ENCODE results near the gene CHCHD3. TPM values are rescaled to one million over a fixed set of nuclear protein-coding genes. Genes with fewer than 3 reads are reported as not detected.
"Not testable (repeated sequence)": the region's sequence is repeated elsewhere in the genome, so short reads cannot be mapped to it uniquely, and the experiment has no call there.

The CHCHD3 gene
- total RNA-seq, 1 donor from 2014 or later = 50.6 TPM

DNA sequence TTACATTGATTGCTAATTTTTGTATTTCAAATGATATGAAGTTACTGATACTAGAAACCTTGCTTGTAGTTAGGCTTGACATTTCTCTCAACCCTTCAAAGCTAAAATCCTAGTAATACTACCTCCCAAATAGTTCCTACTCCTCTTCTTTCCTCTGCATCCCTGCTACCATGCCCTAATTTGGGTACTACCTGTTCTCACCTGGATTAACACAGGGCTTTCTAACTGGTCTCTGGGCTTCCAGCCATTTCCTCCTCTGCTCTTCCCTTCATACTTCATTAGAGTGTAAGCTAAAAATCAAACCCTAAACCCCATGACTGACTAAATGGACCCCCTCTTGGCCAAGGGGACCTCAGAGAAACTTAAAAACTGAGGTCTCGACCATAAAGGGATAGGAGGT lies 112.4 kb downstream of the CHCHD3 start:
- Histone ChIP-seq H3K36me3 (peaks cover 0 to 12% of the 10 kb centered on the region in 2 donors), H3K27me3 (no peaks in the 10 kb centered on the region), H3K9me3 (no peaks in the 10 kb centered on the region), H3K27ac (no peak overlapping the region), H3K4me1 (no peaks in the 10 kb centered on the region), H3K4me3 (no peak overlapping the region)
- intact Hi-C loops (cut with DNase I) = no loop called here
- TF ChIP-seq POLR2A (IDR thresholded peaks at IDR 0.05) = no peak
- no peak for DNase-seq (ENCODE audit: extremely low spot score in 2 of 2)

- H3K27me3 ChIP-seq; DNase-seq (ENCODE audit: extremely low spot score in 2 of 2); H3K27ac ChIP-seq; H3K36me3 ChIP-seq; intact Hi-C loops (cut with DNase I); H3K4me3 ChIP-seq; H3K9me3 ChIP-seq; H3K4me1 ChIP-seq: not testable (repeated sequence)
These were observed 114.4 kb downstream of the CHCHD3 start for GRCh38 chr7:132967470-132967848.

DNA sequence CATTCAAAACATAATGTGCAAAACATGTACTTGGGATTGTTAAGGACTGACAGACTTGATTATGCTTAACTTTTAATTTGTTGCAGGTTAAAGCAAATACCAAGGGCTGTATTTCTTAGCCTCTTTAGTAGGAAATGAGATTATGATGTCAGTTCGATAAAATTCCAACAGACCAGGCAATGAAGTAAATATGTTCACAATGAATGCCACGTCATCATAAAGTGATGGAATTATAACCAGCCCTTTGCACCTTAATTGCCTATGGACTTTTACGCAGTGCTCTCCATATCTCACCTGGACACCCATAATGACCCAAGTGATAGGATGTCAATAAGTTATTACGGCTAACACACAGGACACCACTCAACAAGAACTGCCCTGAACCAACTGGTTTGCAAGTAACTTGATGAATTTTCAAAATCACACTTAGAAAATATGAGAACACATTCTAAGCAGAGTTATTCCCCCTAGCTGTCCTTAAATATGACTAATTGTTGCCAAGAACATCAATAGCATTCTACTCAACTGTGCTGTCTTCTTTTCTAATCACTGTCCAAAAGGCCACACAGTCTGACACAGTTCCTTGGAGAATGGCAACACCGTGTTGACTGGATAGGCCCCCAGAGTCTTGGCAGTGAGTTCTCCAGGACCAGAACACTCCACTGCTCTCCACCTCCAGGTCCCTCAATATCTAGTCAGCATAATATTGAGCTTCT lies 115.0 kb downstream of the CHCHD3 start:
- no peaks in the 10 kb centered on the region for H3K27me3 ChIP-seq
- H3K4me1 ChIP-seq = no peaks in the 10 kb centered on the region
- no peak overlapping the region for H3K4me3 ChIP-seq
- intact Hi-C loops (cut with DNase I) = no loop called here
- no peaks in the 10 kb centered on the region for H3K9me3 ChIP-seq
- DNase-seq (ENCODE audit: extremely low spot score in 2 of 2) = no peak
- H3K36me3 ChIP-seq = no peaks in the 10 kb centered on the region
- no peak for TF ChIP-seq POLR2A (IDR thresholded peaks at IDR 0.05)
- TF ChIP-seq POLR2AphosphoS5 (IDR thresholded peaks at IDR 0.05; ENCODE audit: insufficient read depth in 1 of 2, low read depth in 1 of 2) = no peak
- TF ChIP-seq CTCF (IDR thresholded peaks at IDR 0.05) = no peak
- H3K27ac ChIP-seq = no peak overlapping the region

DNA sequence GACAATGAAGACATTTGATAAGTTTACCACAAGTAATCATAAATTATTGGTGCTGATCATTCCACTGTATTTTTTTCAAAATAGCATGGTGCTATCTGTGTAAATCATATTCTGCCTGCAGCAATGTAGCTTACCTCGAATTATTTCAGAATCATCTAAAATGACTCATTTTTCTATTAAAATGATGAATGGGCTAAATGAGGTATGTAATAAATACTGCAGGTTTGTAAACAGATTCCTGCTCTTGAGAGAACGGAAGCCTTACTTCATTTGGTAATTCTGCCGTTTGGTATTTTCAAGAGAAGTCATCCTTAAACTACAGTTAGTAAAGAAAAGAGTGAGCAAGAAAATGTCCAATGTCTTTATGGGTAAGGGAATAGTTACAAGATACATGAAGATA lies 115.9 kb downstream of the CHCHD3 start:
- Histone ChIP-seq H3K4me3 (no peak overlapping the region), H3K4me1 (no peaks in the 10 kb centered on the region), H3K27me3 (no peaks in the 10 kb centered on the region), H3K27ac (no peak overlapping the region), H3K36me3 (no peaks in the 10 kb centered on the region), H3K9me3 (no peaks in the 10 kb centered on the region)
- no peak for TF ChIP-seq POLR2AphosphoS5 (IDR thresholded peaks at IDR 0.05; ENCODE audit: insufficient read depth in 1 of 2, low read depth in 1 of 2)
- no peak for TF ChIP-seq CTCF (IDR thresholded peaks at IDR 0.05)
- TF ChIP-seq POLR2A (IDR thresholded peaks at IDR 0.05) = no peak
- no peak for DNase-seq (ENCODE audit: extremely low spot score in 2 of 2)
- intact Hi-C loops (cut with DNase I) = no loop called here

DNA sequence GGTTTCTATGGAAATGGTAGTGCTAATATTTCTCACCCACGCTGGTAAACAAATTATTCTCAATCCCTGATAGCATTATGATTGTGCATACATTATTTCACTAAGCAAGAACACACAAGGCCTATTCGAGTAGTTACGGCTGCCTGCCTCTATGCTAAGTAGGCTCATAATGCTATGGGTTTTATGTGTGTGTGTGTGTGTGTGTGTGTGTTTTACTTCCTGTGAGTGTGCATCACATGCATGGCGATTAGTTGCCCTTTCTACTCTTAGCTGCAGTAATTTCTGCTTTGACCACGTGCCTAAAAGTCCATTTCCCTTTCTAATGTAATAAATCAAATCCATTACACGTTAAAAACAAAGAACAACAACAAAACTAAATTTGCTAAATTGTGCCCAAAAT lies 117.0 kb downstream of the CHCHD3 start:
- Histone ChIP-seq H3K36me3 (no peaks in the 10 kb centered on the region), H3K4me3 (no peak overlapping the region), H3K4me1 (no peaks in the 10 kb centered on the region), H3K9me3 (no peaks in the 10 kb centered on the region), H3K27me3 (no peaks in the 10 kb centered on the region), H3K27ac (no peak overlapping the region)
- no peak for TF ChIP-seq CTCF (IDR thresholded peaks at IDR 0.05)
- no peak for TF ChIP-seq POLR2AphosphoS5 (IDR thresholded peaks at IDR 0.05; ENCODE audit: insufficient read depth in 1 of 2, low read depth in 1 of 2)
- TF ChIP-seq POLR2A (IDR thresholded peaks at IDR 0.05) = no peak
- intact Hi-C loops (cut with DNase I) = no loop called here
- DNase-seq (ENCODE audit: extremely low spot score in 2 of 2) = no peak

DNA sequence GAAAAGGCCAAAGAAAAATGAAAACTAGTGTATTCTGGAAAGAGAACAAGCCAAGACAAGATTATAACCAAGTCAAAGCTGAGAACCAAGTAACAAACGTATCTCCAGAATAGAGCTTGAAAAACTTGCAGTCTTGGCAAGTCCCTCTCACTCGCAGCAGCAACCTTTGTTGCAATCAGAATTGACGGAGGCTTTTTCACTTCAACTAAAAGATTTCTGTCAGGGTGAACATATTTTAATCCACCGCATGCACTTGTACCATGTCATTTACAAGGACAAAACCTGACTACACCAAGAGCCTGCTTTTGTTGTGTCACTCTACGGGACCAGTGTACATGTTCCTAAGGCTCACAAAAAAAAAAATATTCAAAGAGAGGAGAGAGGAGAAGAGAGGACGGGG lies 122.0 kb downstream of the CHCHD3 start:
- intact Hi-C loops (cut with DNase I) = no loop called here
- no peaks in the 10 kb centered on the region for H3K27me3 ChIP-seq
- H3K36me3 ChIP-seq = no peaks in the 10 kb centered on the region
- H3K9me3 ChIP-seq = no peaks in the 10 kb centered on the region
- H3K4me3 ChIP-seq = no peak overlapping the region
- no peaks in the 10 kb centered on the region for H3K4me1 ChIP-seq
- no peak for DNase-seq (ENCODE audit: extremely low spot score in 2 of 2)
- no peak overlapping the region for H3K27ac ChIP-seq
- TF ChIP-seq POLR2AphosphoS5 (IDR thresholded peaks at IDR 0.05; ENCODE audit: insufficient read depth in 1 of 2, low read depth in 1 of 2) = no peak
- no peak for TF ChIP-seq POLR2A (IDR thresholded peaks at IDR 0.05)
- TF ChIP-seq CTCF (IDR thresholded peaks at IDR 0.05) = no peak

Data from vagina (tissue), 2 donors.